HCT116 (cell line): ENCODE results near the gene FAM163B.

Experiments used
- CTCF ChIP-seq, 3 experiments: fragments of 200-600 bp in 1 of 3; sonication (generic) in 1 of 3; IDR thresholded peaks in 2 of 3; conservative IDR thresholded peaks in 1 of 3; 2 replicates each; pipeline ENCODE4 v1.5.1; 2012 to 2017; ENCODE audit warnings: low read depth in 2 of 3, low read length in 2 of 3, antibody characterized with exemption in 1 of 3, borderline replicate concordance in 1 of 3, control low read depth in 1 of 3, mild to moderate bottlenecking in 1 of 3, mixed read lengths in 1 of 3, mixed run types in 1 of 3, moderate library complexity in 1 of 3; ENCODE audit not compliant: insufficient read depth in 1 of 3
- EZH2 ChIP-seq: fragments of 200-600 bp; sonication (generic); IDR thresholded peaks from 2 replicates; pipeline ENCODE4 v1.6.1; 2017; ENCODE audit warnings: antibody characterized with exemption, mixed run types
- POLR2AphosphoS5 ChIP-seq: IDR thresholded peaks from 2 replicates; pipeline ENCODE4 v1.6.1; 2011; ENCODE audit warnings: mild to moderate bottlenecking, low read depth, low read length, moderate library complexity
- SIN3A ChIP-seq: IDR thresholded peaks from 2 replicates; pipeline ENCODE4 v1.6.1; 2012; ENCODE audit warnings: low read depth
- SP1 ChIP-seq: IDR thresholded peaks from 2 replicates; pipeline ENCODE4 v1.6.1; 2012; ENCODE audit warnings: low read depth
- TCF7L2 ChIP-seq: IDR thresholded peaks from 2 replicates; pipeline ENCODE4 v1.7.0; 2011; ENCODE audit warnings: borderline replicate concordance, inconsistent platforms; ENCODE audit not compliant: insufficient read depth, insufficient read length; ENCODE audit errors: extremely low read depth
- ZFX ChIP-seq: fragments of 450-650 bp; IDR thresholded peaks from 2 replicates; pipeline ENCODE4 v1.6.1; 2017
- ZNF274 ChIP-seq: fragments of 200-500 bp; sonication (Bioruptor generic); IDR thresholded peaks from 2 replicates; pipeline ENCODE4 v1.6.1; 2014; ENCODE audit warnings: mild to moderate bottlenecking, low read depth, low read length, inconsistent platforms

GRCh38 chr9:133552236-133552635 lies 57.0 kb downstream of the FAM163B start:
- TF ChIP-seq SP1 (no peak), TCF7L2 (no peak), ZNF274 (no peak), ZFX (no peak), SIN3A (no peak), CTCF (IDR thresholded peaks at IDR 0.05 in 2 of 3, conservative IDR thresholded peaks at IDR 0.05 in 1 of 3; ENCODE audit: borderline replicate concordance in 1 of 3, insufficient read depth in 1 of 3, low read depth in 2 of 3, low read length in 2 of 3) (no peak), POLR2AphosphoS5 (no peak), EZH2 (no peak)
